DMS153 treated with DMSO at 0.1 percent for 48 hours (cell line): ENCODE results near the gene QRFP.

Experiments used
- DNase-seq: peaks from one replicate; lab custom pipeline; 2025; ENCODE audit not compliant: unreplicated experiment; lab: John Stamatoyannopoulos, UW

Gene QRFP

GRCh38 chr9:130891688-130892476, 4.7 kb downstream of the QRFP start:
- no peak for DNase-seq

- DNase-seq = no peak
Measured at GRCh38 chr9:130890870-130891687, 5.5 kb downstream of the QRFP start.

GRCh38 chr9:130890124-130890523, 6.5 kb downstream of the QRFP start:
- DNase-seq = no peak

- no peak for DNase-seq
Measured at GRCh38 chr9:130888146-130888885, 8.3 kb downstream of the QRFP start.

- DNase-seq = no peak
Measured at GRCh38 chr9:130887494-130888144, 9.0 kb downstream of the QRFP start.

- no peak for DNase-seq
Measured at GRCh38 chr9:130886981-130887380, 9.6 kb downstream of the QRFP start.

- DNase-seq = no peak
Measured at GRCh38 chr9:130885484-130886375, 10.9 kb downstream of the QRFP start.

- no peak for DNase-seq
Measured at GRCh38 chr9:130884542-130885483, 11.8 kb downstream of the QRFP start.

- DNase-seq = no peak
Measured at GRCh38 chr9:130884111-130884531, 12.5 kb downstream of the QRFP start.

GRCh38 chr9:130883479-130883878, 13.1 kb downstream of the QRFP start:
- DNase-seq = no peak

GRCh38 chr9:130882696-130883225, 13.9 kb downstream of the QRFP start:
- no peak for DNase-seq

GRCh38 chr9:130881516-130881915, 15.1 kb downstream of the QRFP start:
- no peak for DNase-seq

GRCh38 chr9:130880599-130881220, 15.9 kb downstream of the QRFP start:
- no peak for DNase-seq

GRCh38 chr9:130879863-130880411, 16.7 kb downstream of the QRFP start:
- no peak for DNase-seq

- no peak for DNase-seq
Measured at GRCh38 chr9:130878295-130878694, 18.3 kb downstream of the QRFP start.

GRCh38 chr9:130877300-130877699, 19.3 kb downstream of the QRFP start:
- no peak for DNase-seq

- no peak for DNase-seq
Measured at GRCh38 chr9:130874783-130875182, 21.8 kb downstream of the QRFP start.

GRCh38 chr9:130873966-130874365, 22.6 kb downstream of the QRFP start:
- DNase-seq = no peak
